Hematopoietic multipotent progenitor cell treated with erythropoietin and hydrocortisone succinate and interleukin-3 and kit ligand, for 17 days (in vitro differentiated cells): Measurements from ENCODE around the gene SNX5.

ENCODE experiments used
- DNase-seq: peaks from one replicate; pipeline ENCODE4 v3.0.0-alpha.2; 2015; ENCODE audit warnings: low spot score

SNX5 gene

DNA sequence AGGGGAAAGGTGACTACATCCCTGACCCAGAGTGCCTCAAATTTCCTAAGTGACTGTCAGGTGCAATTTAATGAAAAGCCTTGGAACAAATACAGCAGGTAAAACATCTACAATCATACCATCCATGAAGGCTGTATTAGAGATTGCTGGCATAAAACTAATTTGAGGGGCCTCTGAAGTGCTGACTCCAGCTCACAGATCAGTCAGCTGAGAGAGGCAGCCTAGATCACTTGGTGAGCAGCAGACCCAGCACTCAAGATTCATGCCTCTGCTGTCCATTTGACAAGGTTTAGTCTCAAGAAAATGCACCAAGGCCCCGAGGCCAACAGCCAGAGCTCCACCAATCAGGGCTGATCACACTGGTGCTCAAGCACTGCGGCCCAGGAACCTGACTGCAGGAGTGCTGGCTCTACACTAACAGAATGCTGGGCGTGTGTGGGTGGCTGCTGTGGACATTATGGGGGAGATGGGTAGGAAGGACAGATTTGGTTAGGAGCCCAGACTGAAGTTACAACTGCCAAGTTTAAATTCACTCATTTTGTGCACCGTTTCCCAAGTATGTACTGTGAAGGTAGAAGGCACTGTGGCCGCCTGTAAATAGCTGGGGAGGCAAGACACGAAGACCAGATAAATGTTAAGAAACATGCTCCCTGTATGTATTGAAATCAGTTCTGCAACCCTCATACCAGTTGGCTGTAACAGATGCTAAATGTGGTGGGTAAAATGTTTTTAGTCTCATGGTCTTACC, 28.2 kb downstream of the SNX5 start:
- DNase-seq: no peak

DNA sequence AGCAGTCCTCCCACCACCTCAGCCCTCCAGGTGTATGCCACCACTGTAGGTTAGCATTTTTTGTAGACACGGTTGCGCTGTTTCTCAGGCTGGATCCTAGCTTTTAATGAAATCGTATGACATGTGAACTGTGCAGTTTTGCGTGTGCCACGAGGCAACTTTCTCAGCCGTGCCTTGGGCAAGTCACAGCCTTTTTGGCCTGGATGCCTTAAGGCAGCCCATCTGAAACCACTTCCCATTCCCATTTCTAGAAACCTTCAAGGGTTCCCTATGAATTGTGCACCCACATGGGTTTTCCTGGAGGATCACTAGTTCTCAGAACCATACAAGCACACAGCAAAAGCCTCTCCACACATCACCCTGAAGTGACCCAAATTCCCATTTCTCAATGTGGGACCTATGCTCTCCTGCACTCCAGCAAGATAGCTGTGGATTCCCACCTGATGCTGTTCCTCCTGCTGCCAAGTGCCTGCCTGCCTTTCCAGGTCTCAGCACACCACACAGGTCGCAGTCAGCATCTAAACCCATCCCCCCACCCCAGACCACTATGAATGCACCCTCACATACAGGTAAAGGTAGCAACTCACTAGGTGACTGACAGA, 28.9 kb downstream of the SNX5 start:
- no peak for DNase-seq

DNA sequence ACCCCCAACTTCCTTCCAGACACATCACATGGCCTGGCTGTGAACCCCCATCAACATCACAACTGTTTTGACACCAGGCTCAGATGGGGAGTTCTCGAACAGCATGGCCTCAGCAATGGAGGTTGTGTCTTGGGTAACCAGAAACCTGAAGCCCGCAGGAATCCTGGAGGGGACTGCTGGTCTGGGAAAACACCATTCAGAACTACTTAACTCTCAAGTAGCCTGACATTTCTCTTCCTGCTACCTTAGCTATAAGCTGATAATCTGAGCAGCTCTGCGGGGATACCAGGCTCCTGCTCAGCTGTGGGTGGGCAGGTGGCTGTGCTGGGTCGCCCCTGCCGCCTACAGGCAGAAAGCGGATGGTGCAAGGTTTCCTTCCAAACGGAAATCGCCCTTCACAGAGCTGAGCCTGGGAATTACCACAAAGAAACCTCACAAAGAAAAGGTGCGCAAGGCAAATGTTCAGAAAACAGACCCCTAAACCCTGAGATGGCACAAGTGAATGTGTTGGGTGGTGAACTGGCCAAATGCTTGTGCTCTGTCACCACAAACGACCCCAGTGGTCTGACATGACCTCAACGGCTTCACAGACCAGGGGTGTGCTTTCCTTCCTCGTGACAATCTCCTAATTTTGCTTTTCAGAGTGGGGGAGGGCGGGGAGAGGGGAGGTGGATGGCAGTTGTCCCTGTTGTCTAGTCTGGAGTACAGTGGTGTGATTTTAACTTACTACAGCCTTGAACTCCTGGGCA, 29.5 kb downstream of the SNX5 start:
- DNase-seq: peak; percentile 44

DNA sequence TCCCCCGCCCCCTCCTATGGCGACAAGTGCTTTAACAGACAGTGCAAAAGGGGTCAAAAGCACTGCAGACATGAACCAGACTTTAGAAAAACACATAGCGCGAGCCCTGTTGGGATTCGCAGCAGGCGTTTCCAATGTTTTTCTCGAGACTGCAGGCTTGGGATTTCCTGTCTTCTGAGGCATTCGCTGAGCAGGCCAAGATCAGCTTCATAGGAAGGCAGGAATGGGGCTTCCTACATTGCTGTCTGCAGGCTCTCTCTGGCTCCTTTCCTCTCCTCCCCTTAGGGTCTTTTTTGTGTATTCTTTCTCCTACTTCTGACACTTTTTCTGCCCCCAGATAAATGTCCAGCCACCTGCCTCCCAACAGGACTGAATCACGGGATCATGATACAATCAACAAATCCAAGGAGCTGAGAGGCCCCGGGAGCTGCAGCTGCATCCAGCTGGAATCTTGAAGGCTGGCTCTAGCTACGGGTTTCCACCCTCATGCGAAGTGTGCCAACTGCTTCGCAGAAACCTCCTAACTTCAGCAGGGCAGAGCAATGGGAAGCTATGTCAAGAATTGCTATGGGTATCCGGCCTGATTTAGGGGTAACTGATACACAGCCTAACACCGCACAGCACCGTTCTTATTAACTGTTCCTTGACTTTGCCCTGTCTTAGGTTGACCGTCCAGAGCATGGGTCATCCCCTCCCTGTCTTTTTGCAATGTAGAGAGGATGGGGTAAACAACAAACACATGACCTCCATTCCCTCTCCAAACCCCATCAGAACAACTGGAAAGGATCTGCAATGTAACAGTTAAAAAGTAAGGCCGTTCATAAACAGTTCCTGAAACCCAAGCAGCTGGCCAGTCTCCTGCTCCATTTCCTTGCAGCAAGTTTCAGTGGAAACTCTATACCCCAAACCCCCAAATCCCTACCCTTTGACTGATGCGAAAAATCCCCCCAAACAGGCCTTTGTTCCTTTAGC, 31.5 kb downstream of the SNX5 start:
- DNase-seq: no peak

DNA sequence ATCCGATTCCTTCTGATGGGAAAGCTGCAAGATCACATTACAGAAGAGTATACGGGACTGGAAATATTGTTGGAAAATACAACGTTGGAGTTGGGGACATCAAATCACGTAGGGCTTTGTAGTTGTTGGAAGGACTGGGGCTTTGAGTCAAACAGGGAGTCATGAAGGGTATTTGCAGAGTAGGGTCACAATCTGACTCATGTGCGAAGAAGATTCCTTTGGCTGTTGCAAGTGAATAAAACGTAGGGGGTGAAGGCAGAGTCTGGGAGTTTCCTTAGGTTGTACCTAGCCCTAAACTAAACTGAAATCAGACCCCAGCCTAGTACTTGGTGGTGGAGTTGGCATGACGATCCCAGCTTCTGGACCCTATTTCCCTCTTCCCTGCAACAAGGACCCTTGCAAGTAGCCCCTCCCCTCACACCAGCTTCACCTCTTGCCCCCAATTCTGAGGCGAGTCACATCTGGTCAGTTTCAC, 32.3 kb downstream of the SNX5 start:
- DNase-seq: no peak

DNA sequence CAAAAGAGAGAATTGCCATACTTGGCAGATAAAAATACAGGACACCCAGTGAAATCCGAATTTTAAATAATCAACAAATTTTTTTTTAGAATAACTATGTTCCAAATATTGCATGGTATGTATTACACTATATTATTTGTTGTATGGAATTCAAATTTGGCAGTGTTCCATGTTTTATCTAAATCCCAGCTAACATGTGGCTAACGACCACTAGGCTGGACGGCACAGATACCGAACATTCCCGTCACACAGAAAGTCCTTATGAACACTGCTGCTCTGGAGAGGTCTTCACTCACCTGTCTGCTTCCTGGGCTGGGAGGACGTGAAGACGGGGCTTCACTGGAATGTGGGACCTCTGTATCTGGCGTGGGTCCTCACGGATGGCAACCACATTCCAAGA, 32.8 kb downstream of the SNX5 start:
- DNase-seq: no peak

DNA sequence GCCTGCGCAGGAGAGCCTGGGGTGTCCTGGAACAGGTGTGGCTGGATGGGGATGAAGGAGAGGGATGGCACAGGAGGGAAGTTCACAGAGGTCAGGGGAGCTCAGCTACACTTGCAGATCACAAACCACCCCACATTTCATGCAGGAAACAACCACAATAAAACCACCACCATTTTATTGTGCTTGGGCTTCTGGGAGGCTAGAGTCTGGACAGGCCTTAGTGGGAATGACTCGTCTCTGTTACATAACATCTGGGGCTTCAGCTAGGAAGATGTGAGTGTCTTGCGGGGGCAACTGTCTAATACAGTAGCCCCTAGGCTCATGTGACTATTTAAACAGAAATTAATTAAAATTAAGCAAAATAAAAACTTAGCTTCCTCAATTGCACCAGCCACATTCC, 33.4 kb downstream of the SNX5 start:
- no peak for DNase-seq

DNA sequence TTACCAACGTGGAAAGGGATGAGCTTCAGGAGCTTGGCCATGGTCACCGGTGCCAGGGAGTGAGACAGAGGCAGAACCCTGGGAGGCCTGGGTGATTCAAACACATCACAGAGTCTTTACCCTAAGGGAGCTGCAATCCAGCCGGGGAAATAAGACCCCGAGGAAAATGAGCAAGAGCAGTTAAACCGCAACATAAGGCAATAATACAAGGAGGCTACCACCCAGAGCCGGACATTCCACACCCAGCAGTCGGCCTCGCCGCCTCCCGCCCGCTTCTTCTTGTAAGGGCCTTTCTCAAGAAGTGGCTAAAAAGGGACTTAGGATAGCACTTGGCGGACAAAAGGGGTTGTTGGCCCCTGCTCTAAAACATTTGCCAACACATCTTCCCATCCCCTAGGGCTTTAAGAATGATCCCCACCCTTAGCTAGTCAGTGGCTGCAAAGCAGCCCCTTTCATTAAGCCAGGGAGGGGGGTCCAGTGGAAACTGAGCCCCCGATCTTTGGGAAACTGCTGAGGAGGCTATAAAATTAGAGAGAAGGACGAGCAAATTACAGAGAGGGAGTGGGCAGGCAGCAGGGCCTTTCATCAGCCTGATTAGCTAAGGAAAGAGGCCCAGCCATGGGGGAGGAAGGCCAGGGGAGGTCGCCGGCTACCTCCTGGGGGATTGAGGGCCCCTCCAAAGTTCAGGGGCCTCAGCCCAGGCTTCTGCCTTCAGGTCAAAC, 34.3 kb downstream of the SNX5 start:
- DNase-seq: no peak

DNA sequence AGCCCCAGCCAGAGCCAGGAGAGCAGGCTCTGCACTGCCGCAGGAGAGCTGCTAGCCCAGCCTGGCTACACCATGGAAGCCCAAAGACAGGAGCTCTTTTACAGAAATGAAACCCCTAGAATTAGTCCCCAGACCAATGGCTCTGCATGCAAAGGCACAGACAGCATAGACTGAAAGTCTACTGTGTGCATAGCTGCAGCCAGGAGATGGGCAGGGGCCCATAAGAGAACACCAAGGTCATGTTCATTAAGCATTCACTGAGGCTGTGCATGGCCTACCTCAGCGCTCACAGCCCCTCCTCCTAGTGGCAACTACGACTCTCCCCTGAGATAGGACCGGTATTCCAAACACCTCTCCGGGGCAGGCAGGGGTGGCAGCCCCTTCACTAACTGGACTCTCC, 34.9 kb downstream of the SNX5 start:
- DNase-seq: no peak

DNA sequence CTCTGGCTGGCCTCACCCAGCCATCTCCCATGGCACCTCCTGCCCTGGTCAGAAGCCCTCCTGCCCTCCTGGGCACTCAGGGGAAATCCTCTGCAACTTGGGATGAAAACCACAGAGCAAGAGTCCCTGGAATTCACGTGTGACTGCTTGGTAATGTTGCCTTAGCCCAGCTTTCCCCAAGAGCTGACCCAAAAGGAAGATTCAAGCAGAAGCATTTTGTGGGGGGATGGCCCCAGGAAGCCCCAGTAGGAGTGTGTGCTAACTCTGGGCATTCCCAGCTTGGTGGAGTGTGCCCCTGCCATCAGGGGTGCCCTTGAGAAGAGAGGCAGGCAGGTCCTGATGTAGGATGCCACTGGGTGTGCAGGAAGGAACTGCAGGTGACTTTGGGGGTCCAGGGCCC, 35.5 kb downstream of the SNX5 start:
- no peak for DNase-seq

DNA sequence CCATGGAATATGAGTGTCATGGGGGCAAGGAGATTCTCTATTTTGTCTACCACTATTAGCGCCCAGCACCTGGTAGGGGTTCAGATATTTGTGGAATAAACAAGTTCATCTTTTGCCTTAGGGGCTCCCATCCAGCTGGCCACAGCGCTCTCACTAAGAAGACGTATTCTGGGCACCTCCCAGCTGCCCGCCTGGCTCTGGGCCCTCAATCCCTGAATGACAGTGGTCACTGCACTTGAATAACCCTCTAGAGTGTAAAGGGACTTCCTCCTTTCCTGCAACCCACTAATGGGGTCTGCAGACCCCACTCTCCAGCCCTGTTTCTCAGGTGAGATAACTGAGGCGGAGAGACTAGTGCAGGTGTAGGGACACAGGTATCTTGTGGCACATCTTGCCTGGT, 36.2 kb downstream of the SNX5 start:
- DNase-seq: no peak

DNA sequence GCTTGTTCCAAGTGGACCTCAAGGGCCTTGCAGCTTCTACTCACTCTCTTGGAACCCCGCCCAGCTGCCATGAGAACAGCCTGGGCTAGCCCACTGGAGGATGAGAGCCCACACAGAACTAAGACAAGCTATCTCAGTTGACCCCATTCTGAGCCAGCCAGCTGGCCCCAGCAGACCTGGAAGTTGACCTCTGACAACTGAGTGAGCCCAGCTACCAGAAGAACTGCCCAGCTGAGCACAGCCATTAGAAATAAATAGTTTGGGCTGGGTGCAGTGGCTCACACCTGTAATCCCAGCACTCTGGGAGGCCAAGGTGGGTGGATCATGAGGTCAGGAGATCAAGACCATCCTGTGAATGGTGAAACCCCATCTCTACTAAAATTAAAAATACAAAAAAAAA, 37.1 kb downstream of the SNX5 start:
- no peak for DNase-seq

DNA sequence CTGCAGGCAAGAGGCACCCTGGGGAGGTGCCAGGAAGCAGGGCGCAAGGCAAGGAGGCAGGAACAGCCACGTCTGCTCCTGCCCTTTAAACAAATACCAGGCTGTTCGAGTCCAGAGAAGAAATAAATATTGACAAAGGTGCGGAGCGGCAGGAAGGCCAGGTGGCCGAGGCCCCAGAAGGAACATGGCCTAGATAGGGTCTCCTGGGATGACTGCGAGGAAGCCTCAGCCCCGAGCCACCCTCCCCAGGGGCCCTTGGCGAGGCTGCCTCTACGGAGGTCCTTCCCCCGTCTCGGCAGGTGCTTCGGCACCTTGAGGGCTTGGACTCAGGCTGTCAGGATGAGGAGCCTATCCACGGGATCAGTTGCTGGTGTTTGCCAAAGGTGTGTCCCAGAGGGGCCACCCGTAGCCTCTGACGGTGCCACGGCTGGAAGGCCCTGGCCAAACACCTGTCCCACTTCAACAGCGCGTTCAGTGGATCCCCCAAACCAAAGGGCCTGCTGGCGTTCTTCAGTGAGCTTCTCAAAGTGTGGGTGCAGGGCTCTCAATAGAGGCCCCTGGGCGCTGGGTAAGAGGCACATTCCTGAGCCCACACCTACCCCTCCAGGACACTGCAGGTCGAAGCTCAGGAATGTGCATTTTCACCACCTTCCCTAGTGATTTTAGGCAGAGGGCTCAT, 39.8 kb downstream of the SNX5 start:
- no peak for DNase-seq

DNA sequence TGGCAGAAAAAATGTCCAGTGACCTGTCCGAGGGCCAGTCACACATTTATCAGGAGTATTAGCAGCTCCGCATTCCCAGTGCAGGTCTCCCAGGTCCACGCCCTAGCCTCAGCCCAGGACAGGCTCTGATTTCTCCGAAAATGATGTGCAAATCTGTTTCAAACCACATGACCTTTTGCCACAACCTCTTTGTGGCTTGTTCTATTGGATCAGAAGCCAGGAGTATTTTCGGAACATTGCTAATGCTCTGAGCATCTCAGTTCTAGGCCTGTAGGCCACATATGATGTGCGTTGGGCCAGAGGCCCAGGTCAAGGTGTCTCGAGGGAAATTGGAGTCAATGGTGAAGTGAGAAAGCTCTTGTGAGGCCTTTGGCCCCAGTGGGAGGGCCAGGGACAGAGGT, 40.4 kb downstream of the SNX5 start:
- DNase-seq: no peak

DNA sequence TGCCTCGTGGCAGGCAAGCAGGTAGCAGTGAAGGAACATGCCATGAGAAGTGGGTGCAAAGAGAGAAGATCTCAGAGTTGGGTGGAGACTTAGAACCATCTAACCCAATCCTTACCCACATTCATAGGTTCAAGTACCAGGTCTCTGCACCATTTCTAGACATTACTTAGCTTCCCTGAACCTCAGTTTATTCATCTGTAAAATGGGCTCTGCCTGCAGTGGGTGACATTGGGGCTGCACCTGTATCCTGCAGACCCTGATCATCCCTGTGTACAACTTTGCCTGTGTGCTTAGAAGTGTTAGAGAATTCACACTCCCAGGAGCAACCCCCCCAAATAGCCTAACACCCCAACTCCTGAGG, 42.7 kb downstream of the SNX5 start:
- no peak for DNase-seq

DNA sequence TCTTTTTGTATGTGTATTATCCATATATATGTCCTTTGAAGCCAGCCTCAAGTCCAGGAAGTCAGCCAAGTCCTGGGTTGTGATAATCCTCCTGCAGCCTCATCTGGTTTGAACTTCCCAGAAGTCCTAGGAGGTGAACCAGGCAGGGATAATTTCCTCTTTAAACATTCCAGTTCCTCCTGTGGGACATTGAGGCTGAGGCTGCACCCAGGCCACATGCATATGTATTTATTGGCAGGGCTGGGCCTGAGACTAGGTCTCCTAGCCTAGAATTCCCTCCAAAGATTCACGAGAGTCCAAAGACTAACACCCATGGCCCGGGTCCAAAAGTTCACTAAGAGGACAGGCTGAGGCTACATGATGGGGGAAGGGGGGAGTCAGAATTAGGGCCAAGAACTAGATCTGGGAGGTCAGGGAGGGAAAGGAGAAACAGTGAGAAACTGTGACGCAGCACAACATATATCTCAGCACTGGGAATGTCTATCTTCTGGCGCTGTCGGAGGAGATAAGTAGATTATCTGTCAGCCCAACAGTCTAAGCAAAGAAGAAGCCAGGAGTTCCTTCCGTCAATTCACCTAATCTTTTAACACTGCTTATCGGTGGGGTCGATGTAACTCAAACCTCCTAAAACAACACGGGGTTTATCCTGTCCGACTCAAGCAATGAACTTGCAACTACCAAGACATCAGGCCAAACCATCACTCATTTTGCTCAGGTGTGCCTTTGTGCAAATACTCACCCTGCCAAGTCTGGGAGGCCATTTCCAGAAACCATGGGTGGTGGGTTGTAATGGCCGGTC, 43.3 kb downstream of the SNX5 start:
- no peak for DNase-seq

DNA sequence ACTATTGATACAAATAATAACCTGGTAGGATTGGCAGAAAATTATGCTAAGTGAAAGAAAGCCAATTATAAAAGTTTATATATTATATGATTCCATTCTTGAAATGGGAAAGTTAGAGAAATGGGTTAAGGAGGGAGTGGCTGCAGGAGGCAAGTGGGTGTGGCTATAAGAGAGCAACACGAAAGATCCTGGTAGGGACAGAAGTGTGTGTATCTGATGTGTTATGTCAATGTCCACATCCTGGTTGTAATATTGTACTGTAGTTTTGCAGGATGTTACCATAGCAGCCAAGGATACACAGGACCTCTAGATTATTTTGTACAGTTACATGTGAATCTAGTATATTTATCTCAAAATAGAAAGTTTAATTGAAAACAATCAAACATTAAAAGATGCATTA, 46.8 kb downstream of the SNX5 start:
- no peak for DNase-seq

DNA sequence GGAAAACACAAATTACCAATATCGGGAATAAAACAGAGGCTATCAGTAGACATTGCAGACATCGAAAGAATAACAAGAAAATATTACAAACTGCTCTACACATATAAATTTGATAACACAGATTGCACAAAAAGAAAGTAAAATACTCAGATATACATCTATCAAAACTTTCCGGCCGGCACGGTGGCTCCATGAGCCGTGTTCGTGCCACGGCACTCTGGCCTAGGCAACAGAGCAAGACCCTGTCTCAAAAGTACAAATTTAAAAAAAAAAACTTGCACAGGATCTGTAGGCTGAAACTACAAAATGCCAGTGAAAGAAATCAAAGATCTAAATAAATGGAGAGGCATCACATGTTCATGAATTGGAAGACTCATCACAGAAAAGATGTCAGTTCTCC, 49.4 kb downstream of the SNX5 start:
- DNase-seq: no peak

DNA sequence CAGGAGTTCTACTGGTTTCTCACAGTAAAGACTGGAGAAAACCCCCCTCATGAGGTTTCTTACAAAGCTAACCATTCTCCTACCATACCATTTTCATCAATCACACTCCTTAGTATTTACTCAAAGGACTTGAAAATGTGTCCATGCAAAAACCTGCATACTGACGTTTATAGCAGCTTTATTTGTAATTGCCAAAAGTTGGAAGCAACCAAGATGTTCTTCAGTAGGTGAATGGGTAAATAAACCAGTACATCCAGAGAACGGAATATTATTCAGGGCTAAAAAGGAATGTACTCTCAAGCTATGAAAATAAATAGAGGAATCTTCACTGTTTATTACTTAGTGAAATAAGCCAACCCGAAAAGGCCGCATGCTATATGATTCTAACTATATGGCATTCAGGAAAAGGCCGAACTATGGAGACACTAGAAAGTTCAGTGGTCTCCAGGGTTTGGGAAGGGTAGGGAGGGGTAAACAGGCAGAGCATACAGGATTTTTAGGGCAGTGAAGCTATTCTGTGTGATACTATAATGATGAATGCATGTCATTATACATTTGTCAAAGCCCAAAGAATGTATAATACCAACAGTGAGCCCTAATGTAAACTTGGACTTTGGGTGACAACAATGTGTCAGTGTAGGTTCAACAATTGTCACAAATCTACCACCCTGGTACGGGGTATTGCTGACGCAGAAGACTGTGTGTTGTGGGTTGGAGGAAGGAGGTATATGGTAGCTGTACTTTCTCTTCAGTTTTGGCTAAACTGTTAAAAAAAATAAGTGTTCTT, 50.6 kb downstream of the SNX5 start:
- no peak for DNase-seq
